GM21825 (cell line): ENCODE measurements around the gene C3orf38.
"Not testable (repeated sequence)": the region's sequence is repeated elsewhere in the genome, so short reads cannot be mapped to it uniquely, and the experiment has no call there.

ENCODE experiments used
- ATAC-seq: cut with Tn5 transposase; IDR thresholded peaks from one replicate; pipeline ENCODE4 v1.9.1; 2021; ENCODE audit warnings: mild to moderate bottlenecking, moderate library complexity; ENCODE audit not compliant: unreplicated experiment

C3orf38 gene

DNA sequence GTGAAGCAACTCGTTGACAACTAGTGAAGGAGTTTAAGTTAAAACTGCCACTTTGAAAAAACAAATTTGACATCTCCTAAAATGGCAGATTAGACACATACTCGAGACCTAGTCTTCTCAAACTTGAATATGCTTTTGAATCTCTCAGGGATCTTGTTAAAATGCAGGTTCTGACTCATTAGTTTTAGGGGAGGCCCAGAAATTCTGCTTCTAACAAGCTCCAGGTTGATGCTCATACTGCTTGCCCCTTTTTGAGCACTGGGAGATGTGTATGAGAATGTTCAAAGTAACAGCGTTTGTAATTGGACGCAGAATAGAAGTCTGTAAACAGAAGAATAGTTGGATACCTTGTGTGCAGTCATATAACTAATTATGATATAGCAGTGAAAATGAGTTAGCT lies 1.6 kb downstream of the C3orf38 start:
- no peak for ATAC-seq

DNA sequence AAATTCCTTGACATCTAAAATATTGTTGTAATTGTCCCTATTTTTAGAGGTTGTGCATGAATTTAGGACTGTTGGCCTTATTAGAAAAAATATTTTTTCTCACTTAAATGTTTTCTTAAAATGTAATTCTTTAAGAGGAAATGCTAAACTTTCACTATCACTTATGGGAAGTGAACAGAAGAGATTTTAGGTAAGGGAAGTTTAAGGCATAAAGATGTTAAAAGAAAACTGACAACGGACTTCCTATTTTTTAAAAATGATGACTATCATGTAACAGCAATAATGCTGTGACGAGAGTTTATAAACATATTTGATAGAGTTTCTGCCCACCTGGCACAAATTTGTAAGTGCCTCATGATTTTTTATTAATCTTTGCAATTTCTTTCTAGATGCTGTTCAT lies 3.1 kb downstream of the C3orf38 start:
- ATAC-seq, result no peak

DNA sequence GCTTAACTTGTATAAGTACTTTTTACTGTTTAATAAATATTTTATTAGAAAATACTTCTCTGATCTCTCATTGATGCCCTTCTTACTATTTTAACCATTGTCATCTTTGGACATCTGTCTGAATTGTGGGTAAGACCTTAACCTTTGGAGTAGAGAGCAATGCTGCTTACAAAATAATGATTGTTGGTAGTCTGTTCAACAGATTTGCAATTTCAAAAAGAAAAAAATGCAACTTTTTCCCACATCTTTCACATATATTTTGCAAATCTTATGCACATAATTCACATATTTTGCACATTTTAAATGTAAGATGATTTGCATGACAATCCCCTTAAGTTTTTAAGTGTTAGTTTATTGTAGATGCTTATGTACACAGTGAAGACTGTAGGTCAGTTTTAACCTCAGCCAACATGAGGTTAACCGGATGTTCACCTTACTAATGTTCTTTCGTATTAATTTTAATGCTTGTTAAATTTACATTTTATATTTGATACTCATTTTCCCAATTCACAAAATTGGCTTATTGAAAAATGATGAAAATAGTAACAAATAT lies 16.7 kb downstream of the C3orf38 start:
- no peak for ATAC-seq

DNA sequence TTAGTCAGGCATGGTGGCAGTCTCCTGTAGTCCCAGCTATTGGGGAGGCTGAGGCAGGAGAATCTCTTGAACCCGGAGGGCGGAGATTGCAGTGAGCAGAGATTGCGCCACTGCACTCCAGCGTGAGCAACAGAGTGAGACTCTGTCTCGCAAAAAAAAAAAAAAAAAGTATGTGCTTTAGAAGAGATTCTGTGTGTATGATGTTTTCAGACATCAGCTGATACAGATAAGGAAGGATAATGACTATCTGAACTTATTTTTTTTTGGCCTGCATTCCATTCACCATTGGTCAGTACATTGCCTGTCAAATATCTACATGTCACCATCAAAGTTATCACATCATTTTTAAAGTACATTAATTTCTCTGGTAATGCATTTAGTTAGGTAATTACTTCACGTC lies 17.4 kb downstream of the C3orf38 start:
- ATAC-seq, result no peak

DNA sequence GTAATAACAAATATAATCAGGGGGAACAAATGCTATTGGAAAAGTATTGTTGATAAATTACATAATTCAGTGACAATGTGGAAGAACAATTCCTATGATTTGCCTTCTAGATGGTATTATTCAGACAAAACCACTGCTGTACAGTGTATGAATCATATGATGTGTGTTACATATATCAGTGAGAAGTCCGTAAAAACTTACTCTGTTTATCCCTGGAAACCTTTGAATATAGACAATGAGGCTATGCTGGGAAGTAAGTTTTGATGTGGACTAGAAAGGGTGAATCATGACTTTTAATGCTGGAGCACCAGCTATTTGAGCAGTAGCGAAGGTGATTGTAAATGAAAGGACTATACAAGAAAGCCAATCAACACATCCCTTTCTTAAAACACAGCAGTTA lies 17.9 kb downstream of the C3orf38 start:
- ATAC-seq, result no peak

DNA sequence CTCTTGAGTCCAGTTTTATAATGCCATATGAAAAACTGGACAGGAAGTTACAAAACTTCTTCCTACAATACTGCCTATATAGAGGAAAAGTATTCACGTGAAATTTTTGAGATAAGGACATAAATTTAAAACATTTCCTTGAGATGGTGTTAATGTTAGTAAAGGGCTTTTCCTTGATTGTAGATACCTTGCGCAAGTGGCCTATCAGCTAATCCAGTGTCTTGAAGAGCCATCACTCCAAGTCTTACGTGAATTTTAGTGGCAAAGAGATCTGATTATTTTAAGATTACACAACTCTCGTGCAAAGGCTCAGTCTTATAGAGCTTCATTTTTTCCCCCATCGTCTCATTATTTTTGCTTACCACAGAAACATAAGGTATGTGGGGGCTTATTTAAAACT lies 18.4 kb downstream of the C3orf38 start:
- ATAC-seq, result no peak

DNA sequence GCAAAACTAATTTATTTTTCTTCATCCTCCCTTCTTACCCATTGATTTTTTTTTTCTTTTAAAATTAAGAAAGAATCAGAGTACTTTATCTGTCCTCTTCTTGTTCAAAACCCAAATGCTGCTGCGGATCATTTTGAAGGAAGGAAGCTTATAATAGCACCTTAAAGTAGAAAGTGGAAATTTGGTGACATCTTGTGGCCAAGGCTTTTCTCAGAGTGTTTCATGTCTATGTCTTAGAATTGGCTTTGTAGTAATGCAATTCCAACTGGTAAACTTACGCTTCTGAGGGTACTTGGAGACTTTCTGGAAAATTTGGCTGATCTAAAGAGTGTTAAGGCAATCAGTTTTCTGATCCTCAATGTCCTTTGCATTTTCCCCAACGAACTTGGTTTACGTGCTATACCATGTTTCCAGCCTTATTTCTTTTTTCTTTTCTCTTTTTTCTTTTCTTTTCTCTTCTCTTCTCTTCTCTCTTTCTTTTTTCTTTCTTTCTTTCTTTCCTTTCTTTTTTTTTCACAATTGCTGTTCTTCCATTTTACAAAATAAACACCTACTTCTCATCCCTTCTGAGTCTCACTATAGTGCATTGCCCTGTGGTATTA lies 30.7 kb downstream of the C3orf38 start:
- ATAC-seq, result peak; percentile 78

DNA sequence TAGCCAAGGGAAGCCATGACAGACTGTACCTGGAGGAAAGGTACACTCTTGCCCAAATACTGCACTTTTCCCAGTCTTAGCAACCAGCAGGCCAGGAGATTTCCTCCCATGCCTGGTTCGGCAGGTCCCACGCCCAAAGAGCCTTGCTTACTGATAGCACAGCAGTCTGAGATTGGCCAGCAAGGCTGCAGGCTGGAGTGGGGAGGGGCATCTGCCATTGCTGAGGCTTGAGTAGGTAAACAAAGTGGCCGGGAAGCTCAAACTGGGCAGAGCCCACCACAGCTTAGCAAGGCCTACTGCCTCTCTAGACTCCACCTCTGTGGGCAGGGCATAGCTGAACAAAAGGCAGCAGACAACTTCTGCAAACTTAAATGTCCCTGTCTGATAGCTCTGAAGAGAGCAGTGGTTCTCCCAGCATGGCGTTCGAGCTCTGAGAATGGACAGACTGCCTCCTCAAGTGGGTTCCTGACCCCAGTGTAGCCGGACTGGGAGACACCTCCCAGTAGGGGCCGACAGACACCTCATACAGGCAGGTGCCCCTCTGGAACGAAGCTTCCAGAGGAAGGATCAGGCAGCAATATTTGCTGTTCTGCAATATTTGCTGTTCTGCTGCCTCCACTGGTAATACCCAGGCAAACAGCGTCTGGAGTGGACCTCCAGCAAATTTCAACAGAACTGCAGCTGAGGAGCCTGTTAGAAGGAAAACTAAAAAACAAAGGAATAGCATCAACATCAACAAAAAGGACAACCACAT lies 32.6 kb downstream of the C3orf38 start:
- not testable (repeated sequence) for ATAC-seq

DNA sequence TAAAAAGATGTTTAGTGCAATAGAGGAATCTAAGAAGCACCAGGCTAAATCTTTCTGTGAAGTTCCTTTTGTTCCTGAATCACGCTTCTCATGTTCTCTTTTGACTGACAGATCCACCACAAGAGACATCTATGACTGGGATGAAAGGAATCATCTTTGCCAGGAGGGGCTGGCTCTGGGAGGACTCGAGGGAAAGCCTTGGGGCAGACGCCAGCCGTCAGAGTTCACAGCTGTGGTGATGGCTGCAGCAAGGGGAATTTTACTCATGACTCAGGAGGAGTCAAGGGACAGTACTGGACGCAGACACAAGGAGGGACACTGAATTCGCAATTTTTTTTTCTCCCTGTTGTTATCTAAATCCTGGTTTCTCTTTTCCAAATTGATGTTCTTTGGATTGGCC lies 38.7 kb downstream of the C3orf38 start:
- ATAC-seq, result no peak

DNA sequence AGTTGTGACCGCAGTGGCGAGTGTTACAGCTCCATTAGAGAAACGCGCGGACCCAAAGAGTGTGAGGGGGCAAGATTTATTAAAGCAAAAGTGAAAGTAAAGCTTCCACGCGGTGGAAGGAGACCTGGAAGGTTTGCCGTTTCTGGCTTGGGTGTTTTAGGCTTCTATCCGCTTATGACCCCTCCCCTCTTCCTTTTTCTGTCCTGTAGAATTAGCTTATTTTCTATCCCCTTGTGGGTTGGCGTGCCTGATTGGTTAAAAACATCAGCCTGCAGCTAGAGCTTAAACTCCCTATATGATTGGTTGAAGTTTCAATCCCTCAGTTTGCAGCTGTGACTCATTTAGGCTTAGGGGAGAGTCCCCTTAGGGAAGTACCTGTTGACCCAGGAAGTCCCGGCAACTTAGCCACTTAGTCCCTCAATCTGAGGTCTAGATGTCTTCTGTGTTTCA lies 39.6 kb downstream of the C3orf38 start:
- peak; percentile 97 for ATAC-seq

DNA sequence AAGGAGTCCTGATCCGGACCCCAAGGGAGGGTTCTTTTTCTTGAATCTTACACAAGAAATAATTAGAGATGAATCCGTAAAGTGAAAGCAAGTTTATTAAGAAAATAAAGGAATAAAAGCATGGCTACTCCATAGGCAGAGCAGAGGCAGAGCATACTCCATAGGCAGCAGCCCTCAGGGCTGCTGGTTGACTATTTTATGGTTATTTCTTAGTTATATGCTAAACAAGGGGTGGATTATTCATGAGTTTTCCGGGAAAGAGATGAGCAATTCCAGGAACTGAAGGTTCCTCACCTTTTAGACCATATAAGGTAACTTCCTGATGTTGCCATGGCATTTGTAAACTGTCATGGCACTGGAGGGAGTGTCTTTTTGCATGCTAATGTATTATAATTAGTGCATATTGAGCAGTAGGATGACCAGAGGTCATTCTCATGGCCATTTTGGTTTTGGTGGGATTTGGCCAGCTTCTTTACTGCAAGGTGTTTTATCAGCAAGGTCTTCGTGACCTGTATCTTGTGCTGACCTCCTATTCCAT lies 42.2 kb downstream of the C3orf38 start:
- no peak for ATAC-seq

DNA sequence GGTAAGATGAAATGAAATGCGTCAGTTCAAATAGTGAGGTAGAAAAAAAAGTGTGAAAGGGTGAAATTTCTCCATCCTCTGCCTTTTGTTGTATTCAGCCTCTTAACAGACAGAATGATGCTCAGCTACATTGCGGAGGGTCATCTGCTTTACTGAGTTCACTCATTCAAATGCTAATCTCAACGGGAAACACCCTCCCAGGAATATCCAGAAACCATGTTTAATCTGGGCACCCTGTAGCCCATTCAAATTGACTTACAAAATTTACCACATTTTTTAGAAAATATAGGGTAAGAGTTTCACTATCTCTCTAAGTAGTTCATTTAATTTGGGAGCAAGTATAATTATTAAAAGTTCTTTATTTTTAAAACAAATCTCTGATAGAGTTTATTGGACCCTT lies 42.9 kb downstream of the C3orf38 start:
- no peak for ATAC-seq

DNA sequence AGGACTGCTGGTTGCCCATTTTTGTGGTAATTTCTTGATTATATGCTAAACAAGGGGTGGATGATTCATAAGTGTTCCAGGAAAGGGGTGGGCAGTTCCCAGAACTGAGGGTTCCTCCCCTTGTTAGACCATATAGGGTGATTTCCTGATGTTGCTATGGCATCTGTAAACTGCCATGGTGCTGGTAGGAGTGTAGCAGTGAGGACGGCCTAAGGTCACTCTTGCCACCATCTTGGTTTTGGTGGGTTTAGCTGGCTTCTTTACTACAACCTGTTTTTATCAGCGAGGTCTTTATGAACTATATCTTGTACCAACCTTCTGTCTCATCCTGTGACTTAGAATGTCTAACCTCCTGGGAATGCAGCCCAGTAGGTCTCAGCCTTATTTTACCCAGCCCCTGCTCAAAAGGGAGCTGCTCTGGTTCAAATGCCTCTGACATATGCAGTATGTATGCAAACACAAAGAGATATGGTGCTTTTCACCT lies 46.2 kb downstream of the C3orf38 start:
- no peak for ATAC-seq

DNA sequence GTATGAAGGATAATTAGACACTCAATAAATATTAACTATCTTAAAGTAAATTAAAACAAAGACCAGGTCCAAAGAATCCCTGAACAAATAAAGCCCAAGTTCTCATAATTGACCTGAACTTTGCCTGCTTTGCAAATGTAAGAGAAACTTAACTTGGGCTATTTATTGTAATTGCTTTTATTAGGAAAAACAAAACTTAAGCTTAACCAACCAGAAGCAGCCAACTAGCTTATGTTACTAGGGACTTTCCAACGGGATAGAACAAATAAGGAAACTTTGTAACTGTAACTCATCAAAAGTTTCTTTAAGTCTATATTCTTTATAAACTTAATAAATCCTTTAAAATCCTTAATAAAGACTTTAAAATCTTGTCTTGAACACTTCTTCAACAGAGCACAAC lies 48.4 kb downstream of the C3orf38 start:
- no peak for ATAC-seq

DNA sequence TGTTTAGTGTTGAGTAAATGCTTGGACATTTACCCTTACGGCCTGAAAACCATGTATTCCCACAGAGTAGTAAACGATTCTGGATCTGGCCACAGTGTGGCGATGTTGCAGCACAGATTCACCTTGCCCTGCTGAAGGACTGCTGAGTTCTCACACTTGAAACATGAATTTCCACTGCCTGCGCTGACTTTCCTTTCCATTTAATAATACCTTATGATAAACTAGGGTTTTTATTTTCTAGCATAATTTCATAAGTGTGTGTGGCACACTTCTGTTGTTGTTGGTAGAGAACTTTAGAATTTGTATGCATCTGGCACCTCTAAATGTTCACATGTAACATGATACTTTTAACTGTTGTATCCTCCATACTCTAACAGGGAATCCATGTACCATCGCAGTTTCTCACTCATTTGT lies 53.9 kb downstream of the C3orf38 start:
- peak; percentile 91 for ATAC-seq
